HG03521 (cell line): ENCODE measurements around the gene TRIO.
"Not testable (repeated sequence)": the region's sequence is repeated elsewhere in the genome, so short reads cannot be mapped to it uniquely, and the experiment has no call there.

ENCODE experiments used
- ATAC-seq: cut with Tn5 transposase; IDR thresholded peaks from one replicate; pipeline ENCODE4 v1.9.1; 2021; ENCODE audit warnings: mild to moderate bottlenecking, moderate library complexity; ENCODE audit not compliant: unreplicated experiment

Gene TRIO

GRCh38 chr5:14516901-14517300 is 373.8 kb downstream of the TRIO start:
- ATAC-seq, result no peak

- ATAC-seq, result no peak
Observed at GRCh38 chr5:14518638-14519037, 375.5 kb downstream of the TRIO start.

DNA sequence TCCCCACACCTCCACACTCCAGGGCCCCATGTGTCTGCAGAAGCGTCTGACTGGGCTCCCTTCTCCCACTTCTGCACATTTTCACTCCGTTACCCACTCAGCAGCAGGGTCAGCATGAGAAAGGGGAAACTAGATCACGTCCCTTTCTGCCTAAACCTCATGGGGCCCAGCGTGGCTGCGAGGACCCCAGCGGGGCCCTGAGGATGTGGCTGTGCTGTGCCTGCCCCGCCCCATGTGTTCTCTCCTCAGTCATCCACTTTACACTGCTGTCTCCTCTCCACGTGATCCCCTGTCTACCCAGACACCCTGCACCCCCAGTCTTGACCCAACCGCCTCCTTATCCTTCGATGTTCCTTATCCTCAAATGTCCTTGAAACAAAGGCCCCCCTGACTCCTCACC is 378.6 kb downstream of the TRIO start:
- ATAC-seq, result no peak

DNA sequence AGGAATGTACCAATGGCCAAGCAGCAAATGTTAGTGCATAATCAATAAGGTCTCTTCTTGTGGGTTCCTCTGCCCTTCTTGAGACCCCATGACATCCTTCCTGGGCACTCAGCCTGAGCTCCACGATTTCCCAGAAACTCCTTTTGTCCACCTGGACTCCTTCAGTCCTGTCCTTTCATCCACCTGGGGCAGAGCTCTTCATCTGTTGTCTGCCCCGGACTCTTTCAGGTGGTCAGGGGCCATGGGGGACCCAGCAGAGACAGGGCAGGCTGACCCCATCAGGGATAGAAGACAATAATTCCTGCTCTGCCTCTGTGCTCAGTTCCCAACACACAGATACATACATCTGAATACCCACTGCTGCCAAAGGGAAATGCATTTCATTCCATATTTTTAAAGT is 379.6 kb downstream of the TRIO start:
- no peak for ATAC-seq

GRCh38 chr5:14523243-14524034 is 380.3 kb downstream of the TRIO start:
- ATAC-seq, result no peak

GRCh38 chr5:14525397-14525796 is 382.3 kb downstream of the TRIO start:
- ATAC-seq, result no peak

GRCh38 chr5:14526493-14526892 is 383.4 kb downstream of the TRIO start:
- ATAC-seq, result no peak

GRCh38 chr5:14528115-14528514 is 385.0 kb downstream of the TRIO start:
- ATAC-seq, result no peak

DNA sequence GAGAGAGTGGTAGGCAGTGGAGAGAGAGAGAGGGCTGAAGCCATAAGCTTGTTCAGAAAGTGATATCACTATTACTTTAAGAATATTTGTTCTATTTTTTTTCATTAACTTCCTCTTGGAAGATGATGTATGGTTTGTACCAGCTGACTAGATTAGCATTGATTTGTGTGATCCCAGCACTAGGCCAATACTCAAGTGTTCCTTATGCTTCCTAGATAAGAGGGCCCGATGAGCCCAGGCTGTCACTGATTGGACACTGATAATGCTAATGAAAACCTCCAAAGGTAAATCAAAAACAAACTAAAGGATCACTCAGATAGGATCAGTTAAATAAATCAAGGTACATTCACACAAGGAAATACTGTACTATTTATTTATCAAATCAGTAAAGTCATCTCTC is 385.8 kb downstream of the TRIO start:
- no peak for ATAC-seq

- ATAC-seq, result no peak
Observed at GRCh38 chr5:14531668-14532067, 388.5 kb downstream of the TRIO start.

GRCh38 chr5:14532180-14532579 is 389.0 kb downstream of the TRIO start:
- no peak for ATAC-seq

DNA sequence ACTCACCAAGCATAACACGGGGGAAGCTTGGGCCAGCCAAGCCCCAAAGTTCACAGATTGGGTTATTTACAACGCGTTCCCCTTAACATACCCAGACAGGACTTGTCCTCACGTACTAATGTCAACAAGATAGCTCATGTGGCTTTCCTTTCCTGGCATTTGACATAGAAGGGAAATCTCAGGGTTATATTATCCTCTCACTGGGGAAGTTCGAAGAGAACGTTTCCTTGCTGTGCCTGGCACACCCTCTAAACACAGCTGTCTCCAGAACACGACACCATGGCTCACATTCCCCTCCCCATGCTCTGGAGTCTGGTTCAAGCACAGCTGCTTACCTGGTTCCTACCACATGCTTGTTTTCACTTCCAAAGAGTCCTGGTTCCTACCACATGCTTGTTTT is 391.6 kb downstream of the TRIO start:
- no peak for ATAC-seq

- ATAC-seq, result no peak
Observed at GRCh38 chr5:14545308-14545707, 402.2 kb downstream of the TRIO start.

DNA sequence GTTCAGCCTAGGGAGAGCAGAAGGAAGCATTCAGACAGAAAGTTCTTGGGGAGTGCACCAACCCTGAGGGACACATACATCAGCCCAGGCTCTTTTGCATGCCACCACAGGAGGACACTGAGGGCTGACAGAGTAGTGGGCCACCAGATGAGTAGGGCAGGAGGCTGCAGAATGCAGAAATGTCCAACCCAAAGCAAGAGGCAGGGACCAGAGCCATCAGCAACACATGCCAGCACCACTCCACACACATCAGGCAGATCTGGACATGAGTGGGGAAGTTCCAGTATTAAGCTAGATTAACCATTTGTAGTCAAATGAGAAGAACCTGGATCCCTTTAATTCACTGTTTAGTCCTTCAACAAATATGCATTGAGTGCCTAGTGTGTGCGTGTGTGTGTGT is 402.7 kb downstream of the TRIO start:
- no peak for ATAC-seq

DNA sequence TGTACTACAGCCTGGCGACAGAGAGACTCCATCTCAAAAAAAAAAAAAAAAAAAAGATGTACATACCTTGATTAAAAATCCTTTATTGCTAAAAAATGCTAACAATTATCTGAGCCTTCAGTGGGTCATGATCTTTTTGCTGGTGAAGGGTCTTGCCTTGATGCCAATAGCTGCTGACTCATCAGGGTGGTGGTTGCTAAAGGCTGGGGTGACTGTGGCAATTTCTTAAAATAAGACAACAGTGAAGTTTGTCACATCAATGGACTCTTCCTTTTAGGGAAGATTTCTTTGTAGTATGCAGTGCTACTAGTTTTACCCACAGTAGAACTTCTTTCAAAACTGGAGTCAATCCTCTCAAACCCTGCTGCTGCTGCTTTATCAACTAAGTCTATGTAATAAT is 404.5 kb downstream of the TRIO start:
- no peak for ATAC-seq

GRCh38 chr5:14551211-14551610 is 408.1 kb downstream of the TRIO start:
- no peak for ATAC-seq

DNA sequence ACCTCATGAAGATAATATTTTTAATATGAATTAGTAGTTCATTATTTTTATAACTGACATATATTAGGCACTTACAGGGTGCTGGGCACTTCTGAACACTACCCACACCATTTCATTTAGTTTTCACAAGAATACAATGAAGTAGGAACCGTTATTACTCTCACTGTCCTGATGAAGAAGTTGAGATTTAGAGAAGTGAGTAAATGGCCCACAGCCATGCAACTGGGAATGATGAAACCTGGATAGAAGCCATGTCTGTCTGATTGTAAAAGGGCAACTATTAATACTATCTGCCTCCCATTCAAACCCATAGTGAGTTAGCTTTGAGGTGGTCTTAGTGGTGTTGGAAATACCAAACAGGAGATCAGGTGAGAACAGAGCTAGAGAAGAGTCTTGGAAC is 408.9 kb downstream of the TRIO start:
- no peak for ATAC-seq

DNA sequence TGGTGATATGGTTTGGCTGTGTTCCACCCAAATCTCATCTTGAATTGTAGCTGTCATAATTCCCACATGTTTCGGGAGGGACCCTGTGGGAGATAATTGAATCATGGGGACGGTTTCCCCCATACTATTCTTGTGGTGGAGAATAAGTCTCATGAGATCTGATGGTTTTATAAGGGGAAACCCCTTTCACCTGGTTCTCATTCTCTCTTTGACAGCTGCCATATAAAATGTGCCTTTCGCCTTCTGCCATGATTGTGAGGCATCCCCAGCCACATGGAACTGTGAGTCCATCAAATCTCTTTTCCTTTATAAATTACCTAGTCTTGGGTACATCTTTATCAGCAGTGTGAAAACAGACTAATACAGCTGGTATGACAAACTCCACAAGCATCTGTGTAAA is 411.1 kb downstream of the TRIO start:
- ATAC-seq, result not testable (repeated sequence)

DNA sequence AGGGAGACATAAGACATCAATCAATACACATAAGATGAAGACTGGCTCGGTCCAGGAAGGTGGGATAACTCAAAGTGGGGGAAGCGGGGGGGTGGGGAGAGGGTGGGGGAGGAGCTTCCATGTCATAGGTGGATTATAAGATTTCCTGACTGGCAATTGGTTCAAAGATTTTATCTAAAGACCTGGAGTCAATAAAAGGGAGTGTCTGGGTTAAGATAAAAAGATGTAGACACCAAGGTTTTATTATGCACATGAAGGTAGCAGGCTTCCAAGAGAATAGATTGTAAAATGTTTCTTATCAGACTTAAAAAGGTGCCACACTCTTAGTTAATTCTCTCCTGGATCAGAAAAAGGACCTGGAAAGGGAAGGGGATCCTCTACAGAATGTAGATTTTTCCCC is 412.9 kb downstream of the TRIO start:
- no peak for ATAC-seq

DNA sequence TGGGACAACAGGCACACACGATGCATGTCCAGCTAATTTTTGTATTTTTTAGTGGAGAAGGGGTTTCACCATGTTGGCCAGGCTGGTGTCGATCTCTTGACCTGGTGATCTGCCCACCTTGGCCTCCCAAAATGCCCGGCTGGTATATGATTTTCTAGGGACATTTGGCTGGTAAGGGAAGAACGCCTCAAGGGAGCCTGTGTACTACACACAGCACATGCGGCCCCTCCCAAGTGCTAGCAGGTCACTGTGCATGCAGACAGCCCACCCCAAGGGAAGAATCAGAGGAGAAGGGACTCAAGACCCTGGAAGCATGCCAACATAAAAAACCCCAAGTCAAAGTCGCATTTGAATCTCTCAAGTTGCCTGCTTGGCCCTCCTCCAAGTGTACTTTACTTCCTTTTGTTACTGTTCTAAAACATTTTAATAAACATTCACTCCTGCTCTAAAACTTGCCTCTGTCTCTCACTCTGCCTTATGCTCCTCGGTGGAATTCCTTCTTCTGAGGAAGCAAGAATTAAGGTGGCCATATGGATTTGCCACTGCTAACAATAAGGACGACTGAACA is 414.1 kb downstream of the TRIO start:
- ATAC-seq, result no peak

DNA sequence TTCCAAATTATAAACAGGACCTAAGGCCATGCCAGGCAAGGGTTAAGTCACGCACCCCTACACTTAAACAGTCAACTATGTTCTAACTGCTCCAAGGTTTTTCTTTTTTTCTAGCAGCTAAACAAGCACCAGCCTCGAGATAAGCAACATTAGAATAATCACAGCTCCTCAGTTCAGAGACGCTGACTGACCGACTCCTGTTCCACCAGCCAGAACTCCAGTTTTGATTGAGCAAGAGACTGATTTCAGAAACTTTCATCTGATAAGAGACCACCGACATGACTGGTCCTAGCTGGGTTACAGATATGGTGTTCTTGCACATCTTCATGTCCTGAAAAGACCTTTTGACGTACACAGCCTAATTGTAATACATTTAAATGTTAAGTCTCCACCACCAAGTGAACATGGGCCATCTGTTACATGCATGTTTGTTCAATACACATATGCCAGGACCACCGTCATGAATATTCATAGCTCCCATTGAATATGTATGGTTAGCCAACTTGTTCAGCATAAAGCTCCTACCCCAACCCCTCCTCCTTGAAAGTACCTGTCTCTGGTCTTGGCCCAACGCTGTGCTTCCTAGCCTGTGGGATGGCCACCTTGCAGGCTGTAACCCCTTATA is 414.8 kb downstream of the TRIO start:
- no peak for ATAC-seq
